CD4-positive, alpha-beta T cell treated with Interferon gamma for 1 hour (primary cell): ENCODE data around the gene SYNGAP1.

Source experiments
- DNase-seq: peaks from one replicate; pipeline ENCODE4 v3.0.0-alpha.2; 2020

SYNGAP1 gene

GRCh38 chr6:33424855-33425667, 5.2 kb downstream of the SYNGAP1 start:
- no peak for DNase-seq

GRCh38 chr6:33425668-33426577, 6.1 kb downstream of the SYNGAP1 start:
- DNase-seq: peak; percentile 89

GRCh38 chr6:33426590-33427511, 7.0 kb downstream of the SYNGAP1 start:
- DNase-seq: peak; percentile 59

GRCh38 chr6:33427585-33428223, 7.8 kb downstream of the SYNGAP1 start:
- peak; percentile 69 for DNase-seq

- no peak for DNase-seq
Measured at GRCh38 chr6:33428224-33428965, 8.5 kb downstream of the SYNGAP1 start.

- no peak for DNase-seq
Measured at GRCh38 chr6:33428966-33429749, 9.3 kb downstream of the SYNGAP1 start.

- DNase-seq: no peak
Measured at GRCh38 chr6:33429750-33430052, 9.8 kb downstream of the SYNGAP1 start.

GRCh38 chr6:33430334-33430733, 10.5 kb downstream of the SYNGAP1 start:
- no peak for DNase-seq

- DNase-seq: peak; percentile 87
Measured at GRCh38 chr6:33430991-33431879, 11.4 kb downstream of the SYNGAP1 start.

GRCh38 chr6:33431880-33432541, 12.1 kb downstream of the SYNGAP1 start:
- DNase-seq: peak; percentile 40

- no peak for DNase-seq
Measured at GRCh38 chr6:33432546-33432945, 12.7 kb downstream of the SYNGAP1 start.

GRCh38 chr6:33433001-33433543, 13.2 kb downstream of the SYNGAP1 start:
- no peak for DNase-seq

GRCh38 chr6:33433544-33434191, 13.8 kb downstream of the SYNGAP1 start:
- DNase-seq: no peak

GRCh38 chr6:33434961-33435360, 15.1 kb downstream of the SYNGAP1 start:
- no peak for DNase-seq

- DNase-seq: no peak
Measured at GRCh38 chr6:33437666-33438065, 17.8 kb downstream of the SYNGAP1 start.

- no peak for DNase-seq
Measured at GRCh38 chr6:33438978-33439594, 19.2 kb downstream of the SYNGAP1 start.

GRCh38 chr6:33439956-33440648, 20.2 kb downstream of the SYNGAP1 start:
- DNase-seq: no peak
